ENCODE measurements around the gene SELENON.

- TF ChIP-seq, protein P1, sequence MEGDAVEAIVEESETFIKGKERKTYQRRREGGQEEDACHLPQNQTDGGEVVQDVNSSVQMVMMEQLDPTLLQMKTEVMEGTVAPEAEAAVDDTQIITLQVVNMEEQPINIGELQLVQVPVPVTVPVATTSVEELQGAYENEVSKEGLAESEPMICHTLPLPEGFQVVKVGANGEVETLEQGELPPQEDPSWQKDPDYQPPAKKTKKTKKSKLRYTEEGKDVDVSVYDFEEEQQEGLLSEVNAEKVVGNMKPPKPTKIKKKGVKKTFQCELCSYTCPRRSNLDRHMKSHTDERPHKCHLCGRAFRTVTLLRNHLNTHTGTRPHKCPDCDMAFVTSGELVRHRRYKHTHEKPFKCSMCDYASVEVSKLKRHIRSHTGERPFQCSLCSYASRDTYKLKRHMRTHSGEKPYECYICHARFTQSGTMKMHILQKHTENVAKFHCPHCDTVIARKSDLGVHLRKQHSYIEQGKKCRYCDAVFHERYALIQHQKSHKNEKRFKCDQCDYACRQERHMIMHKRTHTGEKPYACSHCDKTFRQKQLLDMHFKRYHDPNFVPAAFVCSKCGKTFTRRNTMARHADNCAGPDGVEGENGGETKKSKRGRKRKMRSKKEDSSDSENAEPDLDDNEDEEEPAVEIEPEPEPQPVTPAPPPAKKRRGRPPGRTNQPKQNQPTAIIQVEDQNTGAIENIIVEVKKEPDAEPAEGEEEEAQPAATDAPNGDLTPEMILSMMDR (IDR thresholded peaks at IDR 0.05) = peak; percentile 74
- TF ChIP-seq SIN3A (IDR thresholded peaks at IDR 0.05; ENCODE audit: borderline replicate concordance, insufficient read depth, low read depth, low read length) (no peak), POLR2AphosphoS5 (IDR thresholded peaks at IDR 0.05; ENCODE audit: low read depth, low read length) (no peak)
Measured at GRCh38 chr1:25797939-25798338, 2.1 kb upstream of the SELENON start.
